Ishikawa (cell line): Measurements from ENCODE around the gene WNT2.

Source experiments
- CEBPB ChIP-seq: IDR thresholded peaks from 2 replicates; pipeline ENCODE4 v1.6.1; 2012
- CREB1 ChIP-seq: IDR thresholded peaks from 2 replicates; pipeline ENCODE4 v1.6.1; 2012; ENCODE audit warnings: low read depth
- EP300 ChIP-seq: IDR thresholded peaks from 2 replicates; pipeline ENCODE4 v1.6.1; 2012; ENCODE audit warnings: borderline replicate concordance
- FOXM1 ChIP-seq: IDR thresholded peaks from 2 replicates; pipeline ENCODE4 v1.6.1; 2012; ENCODE audit warnings: low read depth, borderline replicate concordance
- NFIC ChIP-seq: IDR thresholded peaks from 2 replicates; pipeline ENCODE4 v1.6.1; 2012
- RAD21 ChIP-seq: IDR thresholded peaks from 2 replicates; pipeline ENCODE4 v1.6.1; 2012; ENCODE audit warnings: low read depth
- TAF1 ChIP-seq: IDR thresholded peaks from 2 replicates; pipeline ENCODE4 v1.6.1; 2012; ENCODE audit warnings: low read depth, mild to moderate bottlenecking
- ZBTB7A ChIP-seq: IDR thresholded peaks from 2 replicates; pipeline ENCODE4 v1.6.1; 2012; ENCODE audit warnings: low read depth
- TF ChIP-seq, protein P1 (sequence below): IDR thresholded peaks from 2 replicates; pipeline ENCODE4 v1.6.1; 2012
- TF ChIP-seq, protein P2 (sequence below): IDR thresholded peaks from 2 replicates; pipeline ENCODE4 v1.6.1; 2012; ENCODE audit warnings: low read depth, mild to moderate bottlenecking
- TF ChIP-seq, protein P3 (sequence below): IDR thresholded peaks from 2 replicates; pipeline ENCODE4 v1.6.1; 2012

DNA sequence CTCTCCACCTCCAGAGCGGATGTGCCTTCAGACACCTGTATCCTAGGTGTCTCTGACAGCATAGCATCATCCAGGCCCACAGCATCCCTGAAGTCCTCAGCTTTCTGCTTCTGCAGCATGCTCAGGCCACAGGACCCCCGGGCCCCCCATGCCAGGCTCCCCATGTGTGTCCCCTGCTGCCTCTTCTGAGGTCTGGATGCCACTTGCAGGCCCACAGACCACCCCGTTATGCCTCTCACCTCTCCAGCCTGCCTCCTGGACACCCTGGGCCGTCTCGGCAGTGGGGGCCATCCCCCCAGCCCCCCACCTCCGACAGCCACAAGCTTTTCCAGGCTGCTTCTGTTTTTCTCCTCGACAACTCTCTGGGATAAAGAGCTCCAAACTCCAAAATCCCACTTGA is 84.4 kb downstream of the WNT2 start:
- TF ChIP-seq NFIC (no peak), CEBPB (no peak), EP300 (no peak), TAF1 (no peak), RAD21 (no peak), CREB1 (no peak), ZBTB7A (no peak), FOXM1 (no peak)
- TF ChIP-seq, protein P1, sequence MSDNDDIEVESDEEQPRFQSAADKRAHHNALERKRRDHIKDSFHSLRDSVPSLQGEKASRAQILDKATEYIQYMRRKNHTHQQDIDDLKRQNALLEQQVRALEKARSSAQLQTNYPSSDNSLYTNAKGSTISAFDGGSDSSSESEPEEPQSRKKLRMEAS: no peak
- TF ChIP-seq, protein P2, sequence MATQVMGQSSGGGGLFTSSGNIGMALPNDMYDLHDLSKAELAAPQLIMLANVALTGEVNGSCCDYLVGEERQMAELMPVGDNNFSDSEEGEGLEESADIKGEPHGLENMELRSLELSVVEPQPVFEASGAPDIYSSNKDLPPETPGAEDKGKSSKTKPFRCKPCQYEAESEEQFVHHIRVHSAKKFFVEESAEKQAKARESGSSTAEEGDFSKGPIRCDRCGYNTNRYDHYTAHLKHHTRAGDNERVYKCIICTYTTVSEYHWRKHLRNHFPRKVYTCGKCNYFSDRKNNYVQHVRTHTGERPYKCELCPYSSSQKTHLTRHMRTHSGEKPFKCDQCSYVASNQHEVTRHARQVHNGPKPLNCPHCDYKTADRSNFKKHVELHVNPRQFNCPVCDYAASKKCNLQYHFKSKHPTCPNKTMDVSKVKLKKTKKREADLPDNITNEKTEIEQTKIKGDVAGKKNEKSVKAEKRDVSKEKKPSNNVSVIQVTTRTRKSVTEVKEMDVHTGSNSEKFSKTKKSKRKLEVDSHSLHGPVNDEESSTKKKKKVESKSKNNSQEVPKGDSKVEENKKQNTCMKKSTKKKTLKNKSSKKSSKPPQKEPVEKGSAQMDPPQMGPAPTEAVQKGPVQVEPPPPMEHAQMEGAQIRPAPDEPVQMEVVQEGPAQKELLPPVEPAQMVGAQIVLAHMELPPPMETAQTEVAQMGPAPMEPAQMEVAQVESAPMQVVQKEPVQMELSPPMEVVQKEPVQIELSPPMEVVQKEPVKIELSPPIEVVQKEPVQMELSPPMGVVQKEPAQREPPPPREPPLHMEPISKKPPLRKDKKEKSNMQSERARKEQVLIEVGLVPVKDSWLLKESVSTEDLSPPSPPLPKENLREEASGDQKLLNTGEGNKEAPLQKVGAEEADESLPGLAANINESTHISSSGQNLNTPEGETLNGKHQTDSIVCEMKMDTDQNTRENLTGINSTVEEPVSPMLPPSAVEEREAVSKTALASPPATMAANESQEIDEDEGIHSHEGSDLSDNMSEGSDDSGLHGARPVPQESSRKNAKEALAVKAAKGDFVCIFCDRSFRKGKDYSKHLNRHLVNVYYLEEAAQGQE: no peak
- TF ChIP-seq, protein P3, sequence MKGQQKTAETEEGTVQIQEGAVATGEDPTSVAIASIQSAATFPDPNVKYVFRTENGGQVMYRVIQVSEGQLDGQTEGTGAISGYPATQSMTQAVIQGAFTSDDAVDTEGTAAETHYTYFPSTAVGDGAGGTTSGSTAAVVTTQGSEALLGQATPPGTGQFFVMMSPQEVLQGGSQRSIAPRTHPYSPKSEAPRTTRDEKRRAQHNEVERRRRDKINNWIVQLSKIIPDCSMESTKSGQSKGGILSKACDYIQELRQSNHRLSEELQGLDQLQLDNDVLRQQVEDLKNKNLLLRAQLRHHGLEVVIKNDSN: no peak
